ENCODE data around the gene ZC3H6. TPM values are rescaled to one million over a fixed set of nuclear protein-coding genes. Genes with fewer than 3 reads are reported as not detected.

Gene ZC3H6
- total and polyA plus RNA-seq, 2 donors (not counting 1 experiment from before 2014, with no cell fraction given) = 2.8 to 21.9 TPM

DNA sequence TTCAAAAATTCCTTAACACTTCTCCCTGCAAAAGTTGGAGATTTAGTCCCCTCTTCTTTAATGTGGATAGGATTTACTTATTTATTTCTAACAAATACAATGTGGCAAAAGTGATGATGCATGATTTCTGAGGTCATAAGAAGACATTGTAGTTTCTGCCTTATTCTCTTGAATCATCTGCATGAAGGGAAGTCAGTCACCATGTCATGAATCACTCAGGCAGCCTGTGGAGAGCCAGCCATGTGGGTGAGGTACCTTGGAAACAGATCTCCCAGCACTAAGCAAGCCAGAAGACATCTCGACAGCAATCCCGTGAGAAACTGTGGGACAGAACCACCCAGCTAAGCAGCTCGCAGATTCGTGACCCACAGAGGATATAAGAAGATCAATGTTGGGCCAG lies 17.8 kb upstream of the ZC3H6 start:
- H2AFZ ChIP-seq (ENCODE audit: insufficient read depth, low read depth, low read length, poor library complexity, severe bottlenecking) = no peak overlapping the region
- peaks cover 25% of the 10 kb centered on the region for H3K4me1 Mint-ChIP-seq

More for the DNA sequence above, 17.8 kb upstream of the ZC3H6 start:
- no peak overlapping the region for H3K4me3 Mint-ChIP-seq
- peaks cover 19% of the 10 kb centered on the region for H3K79me2 ChIP-seq (ENCODE audit: control insufficient read depth, insufficient read depth, low read length)
- no peak overlapping the region for H3K27ac Mint-ChIP-seq
- intact Hi-C loops (cut with micrococcal nuclease) = loop anchor here (5.0 to 10.0 kb wide), 3 partner anchors 133 to 370 kb away; partner anchors contain the start of gene CHCHD5
- ATAC-seq (ENCODE audit: low read depth) = no peak
- no peak overlapping the region for H3K27ac ChIP-seq (ENCODE audit: low read length in 2 of 2)
- DNase-seq = no peak
- no peaks in the 10 kb centered on the region for H3K36me3 ChIP-seq (replicated peaks in 1 of 2; ENCODE audit: control extremely low read depth in 1 of 2, control insufficient read depth in 1 of 2, extremely low read depth in 1 of 2, insufficient read depth in 2 of 2, low read length in 1 of 2)
- H3K9me3 Mint-ChIP-seq (ENCODE audit: insufficient read depth) = no peaks in the 10 kb centered on the region
- TF ChIP-seq, protein P1, sequence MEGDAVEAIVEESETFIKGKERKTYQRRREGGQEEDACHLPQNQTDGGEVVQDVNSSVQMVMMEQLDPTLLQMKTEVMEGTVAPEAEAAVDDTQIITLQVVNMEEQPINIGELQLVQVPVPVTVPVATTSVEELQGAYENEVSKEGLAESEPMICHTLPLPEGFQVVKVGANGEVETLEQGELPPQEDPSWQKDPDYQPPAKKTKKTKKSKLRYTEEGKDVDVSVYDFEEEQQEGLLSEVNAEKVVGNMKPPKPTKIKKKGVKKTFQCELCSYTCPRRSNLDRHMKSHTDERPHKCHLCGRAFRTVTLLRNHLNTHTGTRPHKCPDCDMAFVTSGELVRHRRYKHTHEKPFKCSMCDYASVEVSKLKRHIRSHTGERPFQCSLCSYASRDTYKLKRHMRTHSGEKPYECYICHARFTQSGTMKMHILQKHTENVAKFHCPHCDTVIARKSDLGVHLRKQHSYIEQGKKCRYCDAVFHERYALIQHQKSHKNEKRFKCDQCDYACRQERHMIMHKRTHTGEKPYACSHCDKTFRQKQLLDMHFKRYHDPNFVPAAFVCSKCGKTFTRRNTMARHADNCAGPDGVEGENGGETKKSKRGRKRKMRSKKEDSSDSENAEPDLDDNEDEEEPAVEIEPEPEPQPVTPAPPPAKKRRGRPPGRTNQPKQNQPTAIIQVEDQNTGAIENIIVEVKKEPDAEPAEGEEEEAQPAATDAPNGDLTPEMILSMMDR (IDR thresholded peaks at IDR 0.05) = no peak
- TF ChIP-seq EZH2 (IDR thresholded peaks at IDR 0.05; ENCODE audit: borderline replicate concordance, insufficient read depth, low read depth, low read length, poor library complexity, severe bottlenecking) = no peak
- no peaks in the 10 kb centered on the region for H3K27me3 Mint-ChIP-seq
- no peak overlapping the region for H3K4me2 ChIP-seq (replicated peaks; ENCODE audit: low read depth, low read length, poor library complexity, severe bottlenecking)
- H3K4me3 ChIP-seq (ENCODE audit: control extremely low read depth in 1 of 5, extremely low read depth in 1 of 5, insufficient read depth in 1 of 5, low read depth in 2 of 5, low read length in 4 of 5) = no peak overlapping the region
- H4K20me1 ChIP-seq (ENCODE audit: control insufficient read depth, insufficient read depth, low read length, poor library complexity, severe bottlenecking) = no peaks in the 10 kb centered on the region
- POLR2A ChIA-PET = no interaction called here
- no peaks in the 10 kb centered on the region for H3K27me3 ChIP-seq (replicated peaks in 1 of 4; ENCODE audit: control extremely low read depth in 1 of 4, control insufficient read depth in 3 of 4, insufficient read depth in 4 of 4, low read length in 3 of 4)
- no peak overlapping the region for H3K9ac ChIP-seq (ENCODE audit: low read length)
- H3K4me1 ChIP-seq (ENCODE audit: control insufficient read depth in 2 of 2, insufficient read depth in 2 of 2, low read length in 2 of 2) = peaks cover 12 to 20% of the 10 kb centered on the region in 2 donors
- 90% methylated on average over 4 of the region's 4 CpGs for WGBS (ENCODE audit: insufficient coverage)
- CTCF ChIA-PET = no interaction called here
- peaks cover 0 to 1% (median 0%) of the 10 kb centered on the region in 3 donors for H3K9me3 ChIP-seq (ENCODE audit: control extremely low read depth in 1 of 3, control insufficient read depth in 2 of 3, insufficient read depth in 1 of 3, low read length in 2 of 3)
